ENCODE results near the gene PPP2R5C. TPM values are rescaled to one million over a fixed set of nuclear protein-coding genes. Genes with fewer than 3 reads are reported as not detected.

PPP2R5C gene
- total and polyA plus RNA-seq, 2 of the 4 experiments (the other 2 are of a cell fraction), result 65.9 to 78.7 TPM

- H2AK5ac ChIP-seq (ENCODE audit: low read depth, low read length), result no peak overlapping the region
- no peak overlapping the region for H2BK120ac ChIP-seq (ENCODE audit: low read depth, low read length)
- no peak overlapping the region for H4K91ac ChIP-seq (ENCODE audit: insufficient read depth, low read depth, low read length)
- intact Hi-C loops (cut with micrococcal nuclease) (no loop called here), dilution Hi-C loops (cut with HindIII; ENCODE audit: low sequenced_read_pairs, unreplicated experiment) (no loop called here), in situ Hi-C loops (cut with MboI; ENCODE audit: low sequenced_read_pairs) (no loop called here)
- H3K36me3 ChIP-seq (ENCODE audit: control insufficient read depth, insufficient read depth, low read length), result no peaks in the 10 kb centered on the region
- H2BK15ac ChIP-seq (ENCODE audit: low read depth, low read length), result no peak overlapping the region
- H3K56ac ChIP-seq (ENCODE audit: extremely low read depth, insufficient read depth, low read length), result no peak overlapping the region
- no peaks in the 10 kb centered on the region for H3K79me1 ChIP-seq (ENCODE audit: low read depth in 1 of 2, low read length in 2 of 2)
- H3K9me1 ChIP-seq (ENCODE audit: insufficient read depth, low read length), result no peaks in the 10 kb centered on the region
- no peaks in the 10 kb centered on the region for H3K9me3 ChIP-seq (ENCODE audit: control insufficient read depth, insufficient read depth, low read length)
- no peak overlapping the region for H3K14ac ChIP-seq (replicated peaks; ENCODE audit: low read depth, low read length)
- H3K4me2 ChIP-seq (ENCODE audit: low read depth, low read length), result no peak overlapping the region
- peak overlapping the region; percentile 16 for H2AK9ac ChIP-seq (replicated peaks; ENCODE audit: low read depth, low read length, poor library complexity)
- peaks cover 25% of the 10 kb centered on the region for H4K20me1 ChIP-seq (ENCODE audit: insufficient read depth, low read length)
- POLR2A ChIA-PET (ENCODE audit: unreplicated experiment), result no interaction called here
- CTCF ChIA-PET, result no interaction called here
- H3K18ac ChIP-seq (ENCODE audit: low read depth, low read length), result no peak overlapping the region
- no peak overlapping the region for H3K23ac ChIP-seq (ENCODE audit: low read depth, low read length)
- no peak overlapping the region for H3K27ac ChIP-seq (ENCODE audit: insufficient read depth, low read length)
- WGBS, 2 experiments (ENCODE audit: extremely low coverage in 2 of 2, insufficient read length in 1 of 2), result 31% methylated on average over 4 of the region's 6 CpGs; no CpG with 5 or more reads in 1 of the 2 experiments
- peaks cover 22% of the 10 kb centered on the region for H3K27me3 ChIP-seq (ENCODE audit: control insufficient read depth, insufficient read depth, low read length)
- no peak overlapping the region for H3K4ac ChIP-seq (ENCODE audit: low read depth, low read length)
- DNase-seq, result no peak
- no peak overlapping the region for H4K5ac ChIP-seq (ENCODE audit: low read depth, low read length)
- H4K8ac ChIP-seq (ENCODE audit: low read depth in 2 of 2, low read length in 2 of 2), result no peak overlapping the region
- H3K4me3 ChIP-seq (ENCODE audit: insufficient read depth, low read depth, low read length), result no peak overlapping the region
- no peak overlapping the region for H2AFZ ChIP-seq (replicated peaks; ENCODE audit: low read length, poor library complexity)
- no peak overlapping the region for H2BK20ac ChIP-seq (ENCODE audit: low read depth, low read length)
- H3K9ac ChIP-seq (ENCODE audit: low read depth, low read length), result no peak overlapping the region
- BruUV-seq (replicated peaks), result no TSS peak
- no peak for TF ChIP-seq RCOR1 (IDR thresholded peaks at IDR 0.05; ENCODE audit: insufficient replicate concordance, low read length)
- TF ChIP-seq RAD21 (IDR thresholded peaks at IDR 0.05; ENCODE audit: low read length), result no peak
- no peak for TF ChIP-seq MAZ (IDR thresholded peaks at IDR 0.05; ENCODE audit: borderline replicate concordance, low read depth, low read length)
- TF ChIP-seq CEBPB (IDR thresholded peaks at IDR 0.05; ENCODE audit: low read depth, low read length), result no peak
- no peak for TF ChIP-seq MXI1 (IDR thresholded peaks at IDR 0.05; ENCODE audit: borderline replicate concordance, low read depth, low read length)
- no peak for TF ChIP-seq MAFK (IDR thresholded peaks at IDR 0.05; ENCODE audit: low read depth, low read length)
- no peak for TF ChIP-seq SMC3 (IDR thresholded peaks at IDR 0.05; ENCODE audit: low read depth, low read length)
- TF ChIP-seq CTCF (conservative IDR thresholded peaks at IDR 0.05; ENCODE audit: low read depth, low read length), result no peak
- no peak for TF ChIP-seq BHLHE40 (IDR thresholded peaks at IDR 0.05; ENCODE audit: low read depth, low read length)
- no peak for TF ChIP-seq POLR2A (IDR thresholded peaks at IDR 0.05; ENCODE audit: low read depth, low read length)
- TF ChIP-seq RFX5 (IDR thresholded peaks at IDR 0.05; ENCODE audit: low read depth, low read length), result no peak
- ATAC-seq (ENCODE audit: low read depth), result no peak
- peaks cover 2% of the 10 kb centered on the region; the same call in 1 of the 2 replicates for H3K4me1 ChIP-seq (ENCODE audit: control insufficient read depth, insufficient read depth, low read length)
- H2BK5ac ChIP-seq (ENCODE audit: low read depth, low read length, poor library complexity, severe bottlenecking), result no peak overlapping the region
Measured at GRCh38 chr14:101784631-101785030, 23.1 kb downstream of the PPP2R5C start.
